ACC112 (cell line): Measurements from ENCODE around the gene B3GNT9.

Experiments
- H2AFZ ChIP-seq: fragments of 200-600 bp; sonication (generic); one replicate; pipeline ENCODE4 v1.6.0; 2017; ENCODE audit warnings: antibody characterized with exemption, low read length; ENCODE audit not compliant: unreplicated experiment
- H3K27ac ChIP-seq: fragments of 200-600 bp; sonication (generic); 2 replicates; pipeline ENCODE4 v1.5.1; 2014; ENCODE audit warnings: low read depth, mild to moderate bottlenecking, antibody characterized with exemption, low read length, moderate library complexity
- H3K27me3 ChIP-seq: fragments of 200-600 bp; sonication (generic); 2 replicates; pipeline ENCODE4 v1.6.1; 2014; ENCODE audit warnings: mild to moderate bottlenecking, antibody characterized with exemption, low read length, moderate library complexity, mixed read lengths; ENCODE audit not compliant: insufficient read depth
- H3K36me3 ChIP-seq: fragments of 200-600 bp; sonication (generic); 2 replicates; pipeline ENCODE4 v1.6.1; 2016; ENCODE audit warnings: mild to moderate bottlenecking, antibody characterized with exemption, low read length, moderate library complexity, mixed read lengths; ENCODE audit not compliant: insufficient read depth
- H3K4me1 ChIP-seq: fragments of 200-600 bp; sonication (generic); one replicate; pipeline ENCODE4 v1.6.1; 2016; ENCODE audit warnings: low read length, mixed read lengths; ENCODE audit not compliant: insufficient read depth, unreplicated experiment, control insufficient read depth
- H3K4me3 ChIP-seq: fragments of 200-600 bp; sonication (generic); 2 replicates; pipeline ENCODE4 v1.5.1; 2014; ENCODE audit warnings: mild to moderate bottlenecking, low read depth, low read length
- H3K79me2 ChIP-seq: fragments of 200-600 bp; sonication (generic); one replicate; pipeline ENCODE4 v1.6.0; 2016; ENCODE audit warnings: low read length; ENCODE audit not compliant: control insufficient read depth, unreplicated experiment, insufficient read depth

B3GNT9 gene

DNA sequence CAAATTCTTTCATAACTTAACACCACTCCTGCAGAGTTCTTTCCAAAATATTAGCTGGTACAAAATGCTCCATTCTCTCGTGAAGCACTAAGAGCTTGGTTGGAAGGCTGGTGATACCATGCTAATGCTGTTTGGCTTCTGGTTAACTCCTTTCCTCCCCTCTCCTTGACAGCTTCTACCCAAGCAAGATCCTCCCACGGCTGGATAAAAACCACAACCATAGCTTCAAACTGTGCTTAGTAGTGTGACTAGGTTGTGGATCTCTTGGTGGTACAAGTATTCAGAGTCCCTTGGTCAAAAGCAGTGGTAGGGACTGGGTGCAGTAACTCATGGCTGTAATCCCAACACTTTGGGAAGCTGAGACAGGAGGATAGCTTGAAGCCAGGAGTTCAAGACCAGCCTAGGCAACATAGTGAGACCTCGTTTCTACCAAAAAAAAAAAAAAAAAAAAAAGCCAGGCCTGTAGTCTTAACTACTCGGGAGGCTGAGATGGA is 38.8 kb downstream of the B3GNT9 start:
- Histone ChIP-seq H3K27ac (no peak overlapping the region), H3K36me3 (no peaks in the 10 kb centered on the region), H3K4me1 (peaks cover 37% of the 10 kb centered on the region), H2AFZ (no peak overlapping the region), H3K27me3 (no peaks in the 10 kb centered on the region), H3K79me2 (peaks cover 46% of the 10 kb centered on the region), H3K4me3 (no peak overlapping the region)

DNA sequence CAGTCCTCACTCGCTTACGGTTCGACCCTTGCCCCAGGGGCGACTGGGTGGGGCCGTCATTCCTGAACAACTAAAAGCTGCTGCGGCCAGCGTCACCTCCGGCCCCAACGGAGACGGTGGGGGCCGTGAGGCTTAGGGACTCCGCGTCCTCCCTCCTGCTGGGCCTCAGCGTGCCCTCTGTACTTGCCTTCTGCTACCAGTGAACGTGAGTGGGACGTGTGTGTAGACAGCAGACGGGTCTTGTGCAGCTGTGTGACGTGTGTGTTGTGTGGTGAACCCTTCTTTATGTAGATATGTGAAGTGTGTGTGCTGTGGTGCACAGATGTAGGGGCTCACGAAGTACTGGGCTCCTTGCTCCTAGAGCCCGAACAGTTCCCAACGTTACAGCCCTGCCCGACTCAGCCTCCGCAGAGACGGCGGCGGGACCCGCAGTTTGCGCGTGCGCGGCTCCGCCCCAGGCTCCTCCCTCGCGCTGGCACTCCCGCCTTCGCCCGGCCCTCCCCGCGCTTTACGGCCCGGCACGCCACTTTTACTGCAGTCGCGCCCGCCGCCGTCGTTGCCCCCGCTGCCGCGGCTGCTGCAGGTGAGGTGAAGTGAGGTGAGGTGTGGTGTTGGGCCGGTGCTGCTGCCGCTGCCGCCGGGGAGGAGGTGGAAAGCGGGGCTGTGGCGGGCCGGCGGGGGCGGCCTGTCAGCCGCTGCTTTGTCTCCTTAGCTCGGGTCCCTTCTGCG is 41.2 kb downstream of the B3GNT9 start, which contains the start of gene PHAF1:
Gene PHAF1, plus strand, starts transcription at position 535 of the 729 bp plus-strand sequence. CDS start 235 bp downstream, outside the sequence.
- no peak within 1 kb of the TSS for H3K27ac ChIP-seq
- H2AFZ ChIP-seq: peak within 1 kb of the TSS; percentile 95
- H3K27me3 ChIP-seq: no peaks in the 10 kb centered on the region
- no peaks in the 10 kb centered on the region for H3K36me3 ChIP-seq
- peak within 1 kb of the TSS; percentile 99 for H3K4me3 ChIP-seq
- H3K79me2 ChIP-seq: peaks cover 33% of the 10 kb centered on the region
- H3K4me1 ChIP-seq: peaks cover 15% of the 10 kb centered on the region

DNA sequence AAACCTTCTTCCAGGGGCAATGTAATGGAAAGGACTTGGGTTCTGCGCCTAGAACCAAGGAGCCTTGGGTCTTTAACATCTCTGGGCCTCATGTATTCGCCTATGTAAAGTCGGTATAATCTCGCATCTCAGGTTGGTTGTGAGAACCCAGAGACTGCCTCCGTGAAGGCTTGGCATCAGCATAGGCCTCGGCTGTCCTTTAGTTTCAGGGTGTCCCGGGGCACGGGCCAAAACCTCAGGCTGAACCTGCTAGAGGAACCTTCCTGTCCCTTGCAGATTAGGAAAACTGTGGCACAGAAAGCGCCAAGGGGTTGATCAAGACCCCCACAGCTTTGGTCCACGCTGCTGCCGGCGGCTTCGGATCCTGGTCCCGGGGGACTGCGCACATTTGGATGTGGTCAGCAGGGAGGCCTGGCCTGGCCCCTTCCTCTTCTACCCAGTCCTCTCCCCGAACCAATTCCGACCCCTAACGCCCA is 41.8 kb downstream of the B3GNT9 start:
- Histone ChIP-seq H3K27ac (no peak overlapping the region), H3K36me3 (no peaks in the 10 kb centered on the region), H3K27me3 (no peaks in the 10 kb centered on the region), H3K79me2 (peaks cover 30% of the 10 kb centered on the region), H2AFZ (peak overlapping the region; percentile 79), H3K4me1 (peaks cover 15% of the 10 kb centered on the region), H3K4me3 (peak overlapping the region; percentile 99)

DNA sequence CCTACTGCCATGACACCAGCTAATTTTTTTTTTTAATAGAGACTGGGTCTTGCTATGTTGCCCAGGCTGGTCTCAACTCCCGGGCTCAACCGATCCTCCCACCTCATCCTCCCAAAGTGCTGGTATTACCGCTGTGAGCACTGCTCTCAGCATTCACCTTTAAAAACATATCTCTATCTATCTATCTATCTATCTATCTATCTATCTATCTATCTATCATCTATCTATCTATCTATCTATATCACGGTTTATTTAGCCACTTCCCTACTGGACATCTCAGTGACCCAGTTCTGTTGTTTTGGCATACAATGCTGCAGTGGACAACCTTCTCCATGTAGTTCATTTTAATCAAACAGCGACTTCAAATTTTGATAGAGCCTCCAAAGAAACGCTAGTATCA is 42.3 kb downstream of the B3GNT9 start:
- no peak overlapping the region for H3K4me3 ChIP-seq
- H3K27me3 ChIP-seq: no peaks in the 10 kb centered on the region
- no peak overlapping the region for H2AFZ ChIP-seq
- no peaks in the 10 kb centered on the region for H3K36me3 ChIP-seq
- peaks cover 15% of the 10 kb centered on the region for H3K4me1 ChIP-seq
- H3K79me2 ChIP-seq: peaks cover 30% of the 10 kb centered on the region
- H3K27ac ChIP-seq: no peak overlapping the region

DNA sequence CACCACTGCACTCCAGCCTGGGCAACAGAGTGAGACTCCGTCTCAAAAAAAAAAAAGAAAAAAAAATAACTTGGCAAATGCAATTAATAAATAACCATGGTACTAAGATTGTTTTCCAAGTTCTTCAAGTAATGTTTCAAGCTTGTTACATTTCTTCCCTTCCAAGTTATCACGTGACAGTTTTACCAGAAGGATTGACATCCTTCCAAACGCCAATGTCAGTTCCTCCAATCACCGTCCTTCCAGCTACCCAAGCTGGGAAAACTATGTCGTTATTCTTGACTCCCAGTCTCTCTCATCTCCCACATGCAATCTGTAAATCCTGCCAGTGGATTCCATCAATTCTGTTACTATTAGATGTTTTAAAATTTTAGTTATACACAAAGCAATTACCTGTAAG is 44.9 kb downstream of the B3GNT9 start:
- Histone ChIP-seq H3K27me3 (no peaks in the 10 kb centered on the region), H3K27ac (no peak overlapping the region), H2AFZ (no peak overlapping the region), H3K4me1 (peaks cover 9% of the 10 kb centered on the region), H3K4me3 (no peak overlapping the region), H3K36me3 (0 out of 2 replicates have a peak, but pooled peaks cover 4% of the 10 kb centered on the region), H3K79me2 (peaks cover 9% of the 10 kb centered on the region)

DNA sequence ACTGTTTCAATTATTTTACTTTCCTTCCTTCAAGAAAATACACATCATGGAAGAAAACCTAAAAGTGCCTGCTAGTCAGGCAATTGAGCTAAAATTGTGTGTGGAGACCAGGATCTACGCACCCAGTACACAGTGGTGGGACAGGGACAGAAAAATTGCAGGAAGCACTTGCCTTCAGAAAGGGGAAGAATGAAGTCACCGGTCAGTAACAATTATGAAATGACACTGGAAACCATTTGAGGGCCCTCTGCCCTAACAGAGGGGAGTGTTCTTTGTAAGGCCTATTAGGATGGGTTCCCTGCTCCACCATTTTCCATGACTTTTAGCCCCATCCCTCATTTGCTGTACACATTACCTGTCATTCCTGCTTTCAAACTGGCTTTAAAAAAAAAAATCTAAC is 45.6 kb downstream of the B3GNT9 start:
- Histone ChIP-seq H3K27me3 (no peaks in the 10 kb centered on the region), H3K36me3 (0 out of 2 replicates have a peak, but pooled peaks cover 4% of the 10 kb centered on the region), H2AFZ (no peak overlapping the region), H3K4me3 (no peak overlapping the region), H3K79me2 (peaks cover 3% of the 10 kb centered on the region), H3K4me1 (peaks cover 4% of the 10 kb centered on the region), H3K27ac (no peak overlapping the region)

DNA sequence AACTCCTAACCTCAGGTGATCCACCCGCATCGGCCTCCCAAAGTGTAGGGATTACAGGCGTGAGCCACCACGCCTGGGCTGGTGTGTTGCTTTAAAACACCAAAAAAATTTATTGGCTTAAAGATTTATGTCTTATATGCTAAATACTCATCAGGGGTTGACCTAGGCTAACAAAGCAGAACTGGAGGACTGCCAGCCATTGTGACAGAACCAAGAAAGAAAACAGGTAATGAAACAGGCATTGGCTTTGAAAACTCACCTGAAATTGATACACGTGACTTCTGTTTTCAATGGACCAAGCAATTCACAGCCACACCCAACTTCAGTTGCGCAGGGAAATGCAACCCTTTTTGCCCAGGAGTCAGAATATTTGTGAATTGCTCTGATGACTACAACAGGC is 46.0 kb downstream of the B3GNT9 start:
- H3K27me3 ChIP-seq: no peaks in the 10 kb centered on the region
- peaks cover 4% of the 10 kb centered on the region for H3K4me1 ChIP-seq
- H2AFZ ChIP-seq: no peak overlapping the region
- no peak overlapping the region for H3K27ac ChIP-seq
- H3K36me3 ChIP-seq: 0 out of 2 replicates have a peak, but pooled peaks cover 4% of the 10 kb centered on the region
- no peak overlapping the region for H3K4me3 ChIP-seq
- H3K79me2 ChIP-seq: no peaks in the 10 kb centered on the region

DNA sequence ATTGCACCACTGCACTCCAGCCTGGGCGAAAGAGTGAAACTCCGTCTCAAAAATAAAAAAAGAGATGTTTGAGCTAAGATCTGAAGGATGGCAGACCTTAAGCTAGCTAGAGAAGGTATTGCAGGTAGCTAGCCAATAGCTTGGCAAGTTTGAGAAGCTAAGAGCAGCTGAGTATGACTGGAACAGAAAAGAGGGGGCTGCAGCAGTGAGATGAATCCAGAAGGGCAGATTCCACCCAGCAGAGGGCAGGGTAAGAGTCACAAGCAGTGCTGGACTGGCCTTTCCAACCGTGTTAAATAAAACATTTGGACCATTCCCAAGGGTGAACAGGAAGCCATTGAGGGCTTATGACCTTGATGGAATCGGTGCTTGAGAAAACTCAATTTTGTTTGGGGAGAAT is 46.7 kb downstream of the B3GNT9 start:
- no peaks in the 10 kb centered on the region for H3K27me3 ChIP-seq
- H3K36me3 ChIP-seq: 0 out of 2 replicates have a peak, but pooled peaks cover 4% of the 10 kb centered on the region
- H3K79me2 ChIP-seq: no peaks in the 10 kb centered on the region
- no peak overlapping the region for H2AFZ ChIP-seq
- no peak overlapping the region for H3K27ac ChIP-seq
- H3K4me1 ChIP-seq: peaks cover 2% of the 10 kb centered on the region
- H3K4me3 ChIP-seq: no peak overlapping the region

DNA sequence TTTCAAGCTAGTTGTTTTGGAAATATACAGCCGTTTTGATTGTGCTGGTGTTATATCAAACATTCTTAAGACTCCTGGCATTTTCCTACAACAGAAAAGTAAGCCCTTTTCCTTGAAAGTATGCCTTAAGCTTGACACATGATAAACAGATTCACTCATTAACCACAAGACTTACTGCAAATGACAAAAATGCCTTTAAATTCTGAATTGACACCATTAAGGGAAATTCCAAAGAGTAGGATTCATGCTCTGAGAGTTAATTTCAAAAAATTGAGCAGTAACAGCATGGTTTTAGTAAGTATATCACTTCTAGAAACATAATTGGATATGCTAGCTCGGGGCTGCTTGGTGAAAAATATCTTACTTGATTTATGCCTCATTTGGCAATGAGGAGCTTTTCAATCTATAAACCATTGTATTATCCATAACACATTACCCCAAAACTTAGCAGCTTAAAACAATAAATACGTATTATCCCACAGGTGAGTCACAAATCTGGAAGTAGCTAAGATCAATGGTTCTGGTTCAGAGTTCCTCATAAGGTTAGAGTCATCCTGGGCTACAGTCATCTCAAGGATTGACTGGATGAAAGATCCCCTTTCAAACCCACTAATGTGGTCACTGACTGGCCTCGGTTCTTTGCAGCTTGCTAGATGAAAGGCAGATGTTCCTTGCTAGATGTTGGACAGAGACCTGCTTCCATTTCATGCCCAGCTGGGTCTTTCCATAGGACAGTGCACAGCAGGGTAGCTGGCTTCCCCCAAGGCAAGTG is 49.3 kb downstream of the B3GNT9 start:
- H3K79me2 ChIP-seq: no peaks in the 10 kb centered on the region
- no peak overlapping the region for H3K27ac ChIP-seq
- H3K27me3 ChIP-seq: no peaks in the 10 kb centered on the region
- 0 out of 2 replicates have a peak, but pooled peaks cover 4% of the 10 kb centered on the region for H3K36me3 ChIP-seq
- H2AFZ ChIP-seq: no peak overlapping the region
- H3K4me1 ChIP-seq: no peaks in the 10 kb centered on the region
- H3K4me3 ChIP-seq: no peak overlapping the region

DNA sequence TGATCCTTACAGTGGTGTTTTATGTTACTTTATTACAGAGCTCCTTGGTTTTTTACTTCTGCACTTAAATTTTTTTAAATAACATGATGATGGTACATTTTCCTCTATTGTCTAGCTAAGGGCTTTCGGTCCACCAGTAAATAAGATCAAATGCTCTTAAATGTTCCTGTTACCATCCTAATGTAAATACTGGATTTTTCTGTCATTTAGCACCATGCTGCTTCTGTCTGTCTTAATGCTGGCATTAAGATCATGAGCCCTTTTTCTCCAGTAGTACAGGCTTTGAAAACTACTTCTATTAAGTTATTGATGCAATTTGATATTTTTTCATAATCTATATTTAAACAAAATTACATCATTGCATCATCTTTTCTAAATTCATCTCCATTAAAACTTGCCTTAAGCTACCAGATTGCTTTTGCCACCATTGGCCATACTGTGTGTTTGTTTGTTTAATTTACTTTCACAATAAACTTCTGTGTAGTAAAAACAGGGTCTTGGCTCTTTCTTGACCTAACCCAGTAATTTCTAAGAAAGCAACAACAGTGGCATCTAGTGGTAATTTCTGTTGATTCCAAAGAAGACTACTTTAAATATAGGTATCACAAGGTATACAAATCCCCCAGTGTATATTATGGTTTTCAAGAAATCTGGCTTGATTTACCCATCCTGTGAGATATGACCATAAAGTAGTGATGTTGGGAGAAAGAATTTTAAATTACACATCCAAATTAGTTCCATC is 50.1 kb downstream of the B3GNT9 start:
- H2AFZ ChIP-seq: no peak overlapping the region

More for the DNA sequence above, 50.1 kb downstream of the B3GNT9 start:
- H3K27me3 ChIP-seq: no peaks in the 10 kb centered on the region
- 0 out of 2 replicates have a peak, but pooled peaks cover 4% of the 10 kb centered on the region for H3K36me3 ChIP-seq
- H3K27ac ChIP-seq: no peak overlapping the region
- no peaks in the 10 kb centered on the region for H3K79me2 ChIP-seq
- no peaks in the 10 kb centered on the region for H3K4me1 ChIP-seq
- H3K4me3 ChIP-seq: no peak overlapping the region
